Measurements from ENCODE around the gene ARID1B.

Gene ARID1B

GRCh38 chr6:157224951-157225574 is 447.9 kb downstream of the ARID1B start:
- Histone ChIP-seq H3K9me3 (no peaks in the 10 kb centered on the region), H3K4me3 (no peak overlapping the region), H3K27me3 (ENCODE audit: low read depth) (no peaks in the 10 kb centered on the region), H3K36me3 (replicated peaks) (no peaks in the 10 kb centered on the region), H3K4me1 (peaks cover 5% of the 10 kb centered on the region)
- in situ Hi-C loops (cut with MboI; ENCODE audit: low sequenced_read_pairs), result no loop called here
- DNase-seq (ENCODE audit: low spot score in 2 of 2), result no peak

GRCh38 chr6:157225575-157225995 is 448.4 kb downstream of the ARID1B start:
- H3K36me3 ChIP-seq (replicated peaks), result no peaks in the 10 kb centered on the region
- in situ Hi-C loops (cut with MboI; ENCODE audit: low sequenced_read_pairs), result no loop called here
- no peak for DNase-seq (ENCODE audit: low spot score in 2 of 2)
- no peaks in the 10 kb centered on the region for H3K27me3 ChIP-seq (ENCODE audit: low read depth)
- peaks cover 4% of the 10 kb centered on the region for H3K4me1 ChIP-seq
- H3K4me3 ChIP-seq, result no peak overlapping the region
- H3K9me3 ChIP-seq, result no peaks in the 10 kb centered on the region

GRCh38 chr6:157226026-157226625 is 448.9 kb downstream of the ARID1B start:
- H3K36me3 ChIP-seq (replicated peaks), result no peaks in the 10 kb centered on the region
- no peaks in the 10 kb centered on the region for H3K9me3 ChIP-seq
- in situ Hi-C loops (cut with MboI; ENCODE audit: low sequenced_read_pairs), result no loop called here
- no peaks in the 10 kb centered on the region; the same call in 1 of the 2 replicates for H3K4me1 ChIP-seq
- no peak overlapping the region for H3K4me3 ChIP-seq
- no peak for DNase-seq (ENCODE audit: low spot score in 2 of 2)
- H3K27me3 ChIP-seq (ENCODE audit: low read depth), result no peaks in the 10 kb centered on the region

GRCh38 chr6:157226761-157227160 is 449.6 kb downstream of the ARID1B start:
- DNase-seq (ENCODE audit: low spot score in 2 of 2), result no peak
- Histone ChIP-seq H3K4me1 (no peaks in the 10 kb centered on the region), H3K36me3 (replicated peaks) (no peaks in the 10 kb centered on the region), H3K27me3 (ENCODE audit: low read depth) (no peaks in the 10 kb centered on the region), H3K9me3 (no peaks in the 10 kb centered on the region), H3K4me3 (no peak overlapping the region)
- in situ Hi-C loops (cut with MboI; ENCODE audit: low sequenced_read_pairs), result no loop called here

- Histone ChIP-seq H3K9me3 (no peaks in the 10 kb centered on the region), H3K27me3 (ENCODE audit: low read depth) (no peaks in the 10 kb centered on the region), H3K4me1 (no peaks in the 10 kb centered on the region), H3K36me3 (replicated peaks) (no peaks in the 10 kb centered on the region), H3K4me3 (no peak overlapping the region)
- in situ Hi-C loops (cut with MboI; ENCODE audit: low sequenced_read_pairs), result no loop called here
- no peak for DNase-seq (ENCODE audit: low spot score in 2 of 2)
Observed at GRCh38 chr6:157227202-157228166, 450.3 kb downstream of the ARID1B start.

GRCh38 chr6:157228426-157229131 is 451.4 kb downstream of the ARID1B start:
- Histone ChIP-seq H3K4me1 (no peaks in the 10 kb centered on the region), H3K4me3 (no peak overlapping the region), H3K27me3 (ENCODE audit: low read depth) (no peaks in the 10 kb centered on the region), H3K36me3 (replicated peaks) (no peaks in the 10 kb centered on the region), H3K9me3 (no peaks in the 10 kb centered on the region)
- in situ Hi-C loops (cut with MboI; ENCODE audit: low sequenced_read_pairs), result no loop called here
- peak in 1 of 2 experiments; percentile 69 for DNase-seq (ENCODE audit: low spot score in 2 of 2)

GRCh38 chr6:157229132-157229618 is 452.0 kb downstream of the ARID1B start:
- H3K9me3 ChIP-seq, result no peaks in the 10 kb centered on the region
- no peak overlapping the region for H3K4me3 ChIP-seq
- H3K27me3 ChIP-seq (ENCODE audit: low read depth), result no peaks in the 10 kb centered on the region
- H3K36me3 ChIP-seq (replicated peaks), result no peaks in the 10 kb centered on the region
- in situ Hi-C loops (cut with MboI; ENCODE audit: low sequenced_read_pairs), result no loop called here
- H3K4me1 ChIP-seq, result no peaks in the 10 kb centered on the region
- DNase-seq (ENCODE audit: low spot score in 2 of 2), result no peak

- in situ Hi-C loops (cut with MboI; ENCODE audit: low sequenced_read_pairs), result no loop called here
- Histone ChIP-seq H3K9me3 (no peaks in the 10 kb centered on the region), H3K4me1 (no peaks in the 10 kb centered on the region), H3K4me3 (no peak overlapping the region), H3K36me3 (replicated peaks) (no peaks in the 10 kb centered on the region), H3K27me3 (ENCODE audit: low read depth) (no peaks in the 10 kb centered on the region)
- no peak for DNase-seq (ENCODE audit: low spot score in 2 of 2)
Observed at GRCh38 chr6:157229713-157230112, 452.5 kb downstream of the ARID1B start.

- no peak for DNase-seq (ENCODE audit: low spot score in 2 of 2)
- Histone ChIP-seq H3K9me3 (no peaks in the 10 kb centered on the region), H3K4me1 (no peaks in the 10 kb centered on the region), H3K4me3 (no peak overlapping the region), H3K36me3 (replicated peaks) (no peaks in the 10 kb centered on the region), H3K27me3 (ENCODE audit: low read depth) (no peaks in the 10 kb centered on the region)
- in situ Hi-C loops (cut with MboI; ENCODE audit: low sequenced_read_pairs), result no loop called here
Observed at GRCh38 chr6:157230910-157231309, 453.7 kb downstream of the ARID1B start.

- in situ Hi-C loops (cut with MboI; ENCODE audit: low sequenced_read_pairs), result no loop called here
- H3K9me3 ChIP-seq, result no peaks in the 10 kb centered on the region
- DNase-seq (ENCODE audit: low spot score in 2 of 2), result no peak
- no peaks in the 10 kb centered on the region for H3K36me3 ChIP-seq (replicated peaks)
- no peaks in the 10 kb centered on the region for H3K27me3 ChIP-seq (ENCODE audit: low read depth)
- no peak overlapping the region for H3K4me3 ChIP-seq
- H3K4me1 ChIP-seq, result no peaks in the 10 kb centered on the region
Observed at GRCh38 chr6:157232161-157232895, 455.1 kb downstream of the ARID1B start.

GRCh38 chr6:157233156-157233555 is 456.0 kb downstream of the ARID1B start:
- H3K27me3 ChIP-seq (ENCODE audit: low read depth), result no peaks in the 10 kb centered on the region

GRCh38 chr6:157233686-157234085 is 456.5 kb downstream of the ARID1B start:
- H3K9me3 ChIP-seq, result no peaks in the 10 kb centered on the region
- no peak for DNase-seq (ENCODE audit: low spot score in 2 of 2)
- in situ Hi-C loops (cut with MboI; ENCODE audit: low sequenced_read_pairs), result no loop called here

More at GRCh38 chr6:157233156-157233555, 456.0 kb downstream of the ARID1B start:
- Histone ChIP-seq H3K9me3 (no peaks in the 10 kb centered on the region), H3K36me3 (replicated peaks) (no peaks in the 10 kb centered on the region), H3K4me3 (no peak overlapping the region), H3K4me1 (no peaks in the 10 kb centered on the region)
- in situ Hi-C loops (cut with MboI; ENCODE audit: low sequenced_read_pairs), result no loop called here
- DNase-seq (ENCODE audit: low spot score in 2 of 2), result no peak

GRCh38 chr6:157235600-157236039 is 458.4 kb downstream of the ARID1B start:
- Histone ChIP-seq H3K4me3 (no peak overlapping the region), H3K36me3 (replicated peaks) (no peaks in the 10 kb centered on the region), H3K4me1 (peaks cover 9% of the 10 kb centered on the region), H3K27me3 (ENCODE audit: low read depth) (no peaks in the 10 kb centered on the region), H3K9me3 (no peaks in the 10 kb centered on the region)
- DNase-seq (ENCODE audit: low spot score in 2 of 2), result no peak
- in situ Hi-C loops (cut with MboI; ENCODE audit: low sequenced_read_pairs), result no loop called here

More at GRCh38 chr6:157233686-157234085, 456.5 kb downstream of the ARID1B start:
- H3K4me1 ChIP-seq, result no peaks in the 10 kb centered on the region
- H3K4me3 ChIP-seq, result no peak overlapping the region
- H3K27me3 ChIP-seq (ENCODE audit: low read depth), result no peaks in the 10 kb centered on the region
- no peaks in the 10 kb centered on the region for H3K36me3 ChIP-seq (replicated peaks)

Data from HAP-1 (cell line).